GM12801 (cell line): ENCODE measurements around the gene ZBED4.

Experiments used
- TF ChIP-seq, protein P1 (sequence below): IDR thresholded peaks from one replicate; pipeline ENCODE4 v1.5.1; 2011; ENCODE audit warnings: control low read depth; ENCODE audit not compliant: insufficient read length; ENCODE audit errors: extremely low read depth

ZBED4 gene

DNA sequence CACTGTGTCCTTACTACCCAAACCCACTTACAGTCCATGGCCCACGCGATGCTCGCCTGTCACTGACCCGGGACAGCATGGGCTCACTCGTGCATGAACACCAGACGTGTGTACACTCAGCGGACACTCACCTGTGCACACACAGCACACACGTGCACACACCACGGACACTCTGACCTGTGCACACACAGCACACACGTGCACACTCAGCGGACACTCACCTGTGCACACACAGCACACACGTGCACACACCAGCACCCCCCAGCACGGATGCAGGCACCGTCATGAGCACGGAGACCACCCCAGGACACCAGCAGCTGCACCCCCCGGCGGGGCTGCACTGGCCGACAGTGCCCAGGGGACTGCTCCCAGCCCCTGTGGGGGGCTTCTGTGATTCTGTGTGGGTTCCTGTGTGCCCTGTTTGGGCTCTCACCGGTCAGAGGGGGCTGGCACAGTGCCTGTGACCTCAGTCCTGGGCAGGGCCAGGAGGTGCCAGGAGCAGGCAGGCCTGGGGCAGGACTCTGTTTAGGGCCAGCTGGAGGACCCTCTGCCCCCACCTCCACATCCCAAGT lies 85.0 kb downstream of the ZBED4 start:
- TF ChIP-seq, protein P1, sequence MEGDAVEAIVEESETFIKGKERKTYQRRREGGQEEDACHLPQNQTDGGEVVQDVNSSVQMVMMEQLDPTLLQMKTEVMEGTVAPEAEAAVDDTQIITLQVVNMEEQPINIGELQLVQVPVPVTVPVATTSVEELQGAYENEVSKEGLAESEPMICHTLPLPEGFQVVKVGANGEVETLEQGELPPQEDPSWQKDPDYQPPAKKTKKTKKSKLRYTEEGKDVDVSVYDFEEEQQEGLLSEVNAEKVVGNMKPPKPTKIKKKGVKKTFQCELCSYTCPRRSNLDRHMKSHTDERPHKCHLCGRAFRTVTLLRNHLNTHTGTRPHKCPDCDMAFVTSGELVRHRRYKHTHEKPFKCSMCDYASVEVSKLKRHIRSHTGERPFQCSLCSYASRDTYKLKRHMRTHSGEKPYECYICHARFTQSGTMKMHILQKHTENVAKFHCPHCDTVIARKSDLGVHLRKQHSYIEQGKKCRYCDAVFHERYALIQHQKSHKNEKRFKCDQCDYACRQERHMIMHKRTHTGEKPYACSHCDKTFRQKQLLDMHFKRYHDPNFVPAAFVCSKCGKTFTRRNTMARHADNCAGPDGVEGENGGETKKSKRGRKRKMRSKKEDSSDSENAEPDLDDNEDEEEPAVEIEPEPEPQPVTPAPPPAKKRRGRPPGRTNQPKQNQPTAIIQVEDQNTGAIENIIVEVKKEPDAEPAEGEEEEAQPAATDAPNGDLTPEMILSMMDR: no peak
